Measurements from ENCODE around the gene ARHGAP24. TPM values are rescaled to one million over a fixed set of nuclear protein-coding genes. Genes with fewer than 3 reads are reported as not detected.

The ARHGAP24 gene
- total and polyA plus RNA-seq, 2 experiments from 2014 or later = 5.1 to 8.6 TPM

- peak overlapping the region; percentile 54 for H3K27ac ChIP-seq
- H3K9me3 ChIP-seq (ENCODE audit: low read depth) = no peaks in the 10 kb centered on the region
- H3K4me1 ChIP-seq (ENCODE audit: low read depth) = peaks cover 22% of the 10 kb centered on the region
- DNase-seq (ENCODE audit: low read depth in 1 of 2, low spot score in 1 of 2) = peak; percentile 32 to 94
- no peak overlapping the region for H3K4me3 ChIP-seq
- no peak for TF ChIP-seq CTCF (IDR thresholded peaks at IDR 0.05; ENCODE audit: low read depth, low read length)
- H3K27me3 ChIP-seq = no peaks in the 10 kb centered on the region
- H3K36me3 ChIP-seq = no peaks in the 10 kb centered on the region
These were observed 557.6 kb downstream of the ARHGAP24 start for GRCh38 chr4:86032476-86033022.

DNA sequence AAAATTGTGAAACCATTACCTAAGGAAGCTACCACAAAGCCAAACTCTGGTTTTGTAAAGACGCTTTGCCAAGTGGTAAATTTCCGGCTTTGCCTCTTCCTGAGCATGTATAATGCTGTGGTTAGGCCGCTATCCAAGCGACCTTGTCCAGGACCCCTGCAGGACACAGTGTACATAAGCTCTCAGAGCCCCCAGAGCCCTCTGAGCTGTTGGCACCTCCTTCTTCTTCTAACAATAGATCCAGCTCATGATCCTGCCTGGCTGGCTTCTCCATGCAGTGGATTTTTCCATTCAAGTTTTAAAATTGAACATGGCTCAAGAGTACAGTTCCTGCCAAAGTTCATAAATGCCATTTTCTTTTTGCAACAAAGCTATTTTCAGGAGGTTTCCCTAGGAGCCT lies 558.2 kb downstream of the ARHGAP24 start:
- Histone ChIP-seq H3K9me3 (ENCODE audit: low read depth) (no peaks in the 10 kb centered on the region), H3K4me3 (no peak overlapping the region), H3K36me3 (no peaks in the 10 kb centered on the region), H3K27ac (peak overlapping the region; percentile 54), H3K27me3 (no peaks in the 10 kb centered on the region), H3K4me1 (ENCODE audit: low read depth) (peaks cover 29% of the 10 kb centered on the region)
- peak; percentile 3 for TF ChIP-seq CTCF (IDR thresholded peaks at IDR 0.05; ENCODE audit: low read depth, low read length)
- DNase-seq (ENCODE audit: low read depth in 1 of 2, low spot score in 1 of 2) = peak; percentile 86 to 94

- no peak overlapping the region for H3K4me3 ChIP-seq
- no peaks in the 10 kb centered on the region for H3K9me3 ChIP-seq (ENCODE audit: low read depth)
- no peak for TF ChIP-seq CTCF (IDR thresholded peaks at IDR 0.05; ENCODE audit: low read depth, low read length)
- peaks cover 38% of the 10 kb centered on the region for H3K4me1 ChIP-seq (ENCODE audit: low read depth)
- H3K27ac ChIP-seq = no peak overlapping the region
- peak in 1 of 2 donors; percentile 69 for DNase-seq (ENCODE audit: low read depth in 1 of 2, low spot score in 1 of 2)
- no peaks in the 10 kb centered on the region for H3K36me3 ChIP-seq
- no peaks in the 10 kb centered on the region for H3K27me3 ChIP-seq
These were observed 559.7 kb downstream of the ARHGAP24 start for GRCh38 chr4:86034616-86035015.

DNA sequence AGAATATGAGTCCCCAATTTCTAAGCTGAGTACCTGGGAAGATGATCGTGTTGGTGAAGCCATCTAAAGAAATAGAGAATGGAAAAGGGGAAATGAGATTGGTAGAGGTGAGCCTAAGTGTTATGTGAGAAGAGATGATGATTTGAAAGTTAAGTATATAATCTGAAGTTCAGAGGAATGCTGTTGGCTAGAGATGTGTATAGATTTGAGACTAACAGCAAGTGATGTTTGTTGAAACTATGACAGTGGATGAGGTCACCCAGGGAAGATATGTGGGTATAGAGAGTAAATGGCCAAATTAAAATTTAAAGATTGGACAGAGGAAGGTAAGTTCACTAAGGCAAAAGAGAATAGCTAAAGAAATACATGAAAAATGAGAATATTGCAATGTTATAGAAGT lies 560.7 kb downstream of the ARHGAP24 start:
- TF ChIP-seq CTCF (IDR thresholded peaks at IDR 0.05; ENCODE audit: low read depth, low read length) = no peak
- Histone ChIP-seq H3K4me3 (no peak overlapping the region), H3K27me3 (no peaks in the 10 kb centered on the region), H3K27ac (no peak overlapping the region), H3K4me1 (ENCODE audit: low read depth) (peaks cover 38% of the 10 kb centered on the region), H3K36me3 (no peaks in the 10 kb centered on the region), H3K9me3 (ENCODE audit: low read depth) (no peaks in the 10 kb centered on the region)
- no peak for DNase-seq (ENCODE audit: low read depth in 1 of 2, low spot score in 1 of 2)

GRCh38 chr4:86036736-86037135 lies 561.8 kb downstream of the ARHGAP24 start:
- no peaks in the 10 kb centered on the region for H3K27me3 ChIP-seq
- H3K4me3 ChIP-seq = no peak overlapping the region
- DNase-seq (ENCODE audit: low read depth in 1 of 2, low spot score in 1 of 2) = peak in 1 of 2 donors; percentile 42
- H3K4me1 ChIP-seq (ENCODE audit: low read depth) = peaks cover 38% of the 10 kb centered on the region
- H3K27ac ChIP-seq = no peak overlapping the region
- no peak for TF ChIP-seq CTCF (IDR thresholded peaks at IDR 0.05; ENCODE audit: low read depth, low read length)
- H3K9me3 ChIP-seq (ENCODE audit: low read depth) = no peaks in the 10 kb centered on the region
- no peaks in the 10 kb centered on the region for H3K36me3 ChIP-seq
